Measurements from ENCODE around the gene SERPINB11. TPM values are rescaled to one million over a fixed set of nuclear protein-coding genes. Genes with fewer than 3 reads are reported as not detected.

The SERPINB11 gene
- total RNA-seq, 1 experiment from 2014 or later: not detected

DNA sequence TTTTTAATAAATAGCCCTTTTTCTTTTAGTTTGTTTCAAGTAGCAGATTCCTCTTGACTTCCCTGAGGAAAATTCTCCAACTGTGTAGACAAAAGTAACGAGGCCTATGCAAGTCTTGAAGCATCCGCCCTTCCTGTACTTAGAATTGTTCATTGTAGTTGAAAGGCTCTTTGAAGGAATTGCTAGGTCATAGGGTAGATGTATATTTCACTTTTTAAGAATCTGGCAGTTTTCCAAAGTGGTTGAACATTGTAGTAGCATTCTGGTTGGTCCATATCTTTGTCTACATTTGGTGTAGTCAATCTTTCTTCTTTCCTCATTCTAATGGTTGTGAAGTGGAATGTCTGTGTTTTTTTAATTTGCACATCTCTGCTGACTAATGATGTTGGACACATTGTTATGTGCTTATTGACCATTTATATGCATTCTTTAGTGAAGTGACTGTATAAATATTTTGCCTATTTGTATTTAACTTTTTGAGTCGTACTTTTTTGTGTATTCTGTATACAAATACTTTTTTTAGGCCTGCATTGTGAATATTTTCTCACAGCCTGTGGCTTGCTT lies 5.6 kb upstream of the SERPINB11 start:
- H3K27me3 ChIP-seq (ENCODE audit: control insufficient read depth, insufficient read depth, low read length): no peaks in the 10 kb centered on the region
- DNase-seq: no peak
- no peak overlapping the region for H3K4me3 ChIP-seq (ENCODE audit: insufficient read depth, low read depth, low read length)
- H3K36me3 ChIP-seq (replicated peaks; ENCODE audit: control insufficient read depth, insufficient read depth, low read length): no peaks in the 10 kb centered on the region

DNA sequence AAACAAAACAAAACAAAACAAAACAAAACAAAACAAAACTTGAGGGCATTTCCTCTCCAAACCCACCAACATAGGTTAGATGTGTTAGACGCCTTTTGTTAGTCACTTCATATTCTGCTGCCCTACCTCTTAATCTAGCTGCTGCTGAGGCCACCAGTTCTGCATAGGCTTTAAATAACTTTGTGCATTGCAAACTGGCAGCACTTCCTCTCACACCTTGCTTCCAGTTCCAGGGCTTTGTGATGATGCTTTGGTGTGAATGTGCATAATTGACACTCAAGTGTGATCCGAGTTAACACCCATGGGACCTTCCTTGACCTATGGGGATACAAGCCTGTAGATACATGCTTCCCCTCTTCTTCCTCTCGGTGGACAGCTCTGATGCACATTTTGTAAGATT lies 2.3 kb upstream of the SERPINB11 start:
- H3K36me3 ChIP-seq (replicated peaks; ENCODE audit: control insufficient read depth, insufficient read depth, low read length): no peaks in the 10 kb centered on the region
- H3K4me3 ChIP-seq (ENCODE audit: insufficient read depth, low read depth, low read length): no peak overlapping the region
- no peak for DNase-seq
- no peaks in the 10 kb centered on the region for H3K27me3 ChIP-seq (ENCODE audit: control insufficient read depth, insufficient read depth, low read length)

DNA sequence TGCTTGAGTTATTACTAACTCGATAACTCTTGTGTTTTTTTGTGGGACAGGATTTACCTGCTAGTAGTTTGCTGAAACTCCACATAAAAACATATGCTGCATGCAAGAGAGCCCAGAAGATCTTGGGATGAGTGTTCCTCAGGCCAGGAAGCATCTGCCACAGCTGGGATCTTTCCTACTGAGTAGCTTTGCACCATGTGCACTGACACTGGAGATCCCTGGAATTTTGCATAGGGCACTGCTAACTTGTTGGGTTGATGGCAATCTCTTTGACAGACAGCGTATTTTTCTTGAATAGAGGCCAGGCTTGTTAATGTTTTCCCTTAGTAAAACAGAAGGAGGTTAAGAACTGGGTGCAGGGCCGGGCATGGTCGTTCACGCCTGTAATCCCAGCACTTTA lies 808 bp upstream of the SERPINB11 start:
- Histone ChIP-seq H3K27me3 (ENCODE audit: control insufficient read depth, insufficient read depth, low read length) (no peaks in the 10 kb centered on the region), H3K4me3 (ENCODE audit: insufficient read depth, low read depth, low read length) (no peak overlapping the region), H3K36me3 (replicated peaks; ENCODE audit: control insufficient read depth, insufficient read depth, low read length) (no peaks in the 10 kb centered on the region)
- no peak for DNase-seq

DNA sequence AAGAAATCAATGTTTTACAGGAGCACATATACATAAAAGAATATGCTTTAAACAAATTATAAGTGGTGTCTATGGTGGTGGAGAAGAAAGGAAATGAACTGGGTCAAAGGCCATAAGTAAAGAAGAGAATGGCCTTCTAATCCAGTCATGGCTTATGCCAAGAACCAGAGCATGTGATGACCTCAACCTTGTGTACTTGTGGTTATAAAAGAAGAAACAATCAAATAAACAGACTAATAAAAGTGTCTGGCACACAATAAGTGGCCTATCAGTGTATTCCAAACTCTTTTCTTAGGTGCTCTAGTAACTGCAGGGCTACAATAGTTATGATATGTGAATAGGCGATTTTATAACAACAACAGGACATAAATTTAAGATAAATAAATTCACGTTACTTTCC lies 2.6 kb downstream of the SERPINB11 start:
- no peaks in the 10 kb centered on the region for H3K27me3 ChIP-seq (ENCODE audit: control insufficient read depth, insufficient read depth, low read length)
- DNase-seq: no peak
- no peak overlapping the region for H3K4me3 ChIP-seq (ENCODE audit: insufficient read depth, low read depth, low read length)
- H3K36me3 ChIP-seq (replicated peaks; ENCODE audit: control insufficient read depth, insufficient read depth, low read length): no peaks in the 10 kb centered on the region

DNA sequence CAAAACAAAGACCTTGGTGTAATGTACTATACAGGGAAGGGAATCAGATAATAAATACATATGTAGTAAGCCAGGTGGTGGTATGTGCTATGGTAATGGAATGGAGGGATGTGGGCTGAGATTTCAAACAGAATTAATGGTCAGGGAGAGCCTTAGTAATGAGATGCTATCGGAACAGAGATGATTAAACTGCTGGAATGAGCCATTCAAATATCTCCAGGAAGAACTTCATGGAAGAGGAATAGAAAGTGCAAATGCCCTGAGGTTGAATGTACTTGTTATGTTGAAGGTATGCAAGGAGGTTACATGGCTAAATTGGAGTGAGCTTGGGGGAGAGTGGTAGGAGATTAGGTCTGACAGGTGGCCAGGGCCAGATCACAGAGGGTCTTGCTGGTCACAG lies 5.1 kb downstream of the SERPINB11 start:
- no peak overlapping the region for H3K4me3 ChIP-seq (ENCODE audit: insufficient read depth, low read depth, low read length)
- H3K36me3 ChIP-seq (replicated peaks; ENCODE audit: control insufficient read depth, insufficient read depth, low read length): no peaks in the 10 kb centered on the region
- no peaks in the 10 kb centered on the region for H3K27me3 ChIP-seq (ENCODE audit: control insufficient read depth, insufficient read depth, low read length)
- no peak for DNase-seq

DNA sequence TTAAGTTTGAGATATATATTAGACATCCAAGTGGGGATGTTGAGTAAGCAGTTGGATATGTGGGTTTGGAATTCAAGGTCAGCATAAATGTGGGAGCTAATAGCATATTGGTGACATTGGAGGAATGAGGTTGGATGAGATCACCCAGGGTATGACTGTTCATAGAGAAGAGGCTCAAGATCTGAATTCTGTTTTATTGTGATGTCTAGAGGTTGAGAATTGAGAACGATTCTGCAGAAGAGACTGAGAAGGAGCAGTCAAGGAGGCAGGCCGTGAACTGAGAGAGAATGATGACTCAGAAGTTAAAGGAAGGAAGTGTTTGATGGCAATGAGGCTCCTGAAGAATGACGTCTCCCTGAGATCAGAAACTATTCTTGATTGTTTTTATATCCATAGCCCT lies 5.9 kb downstream of the SERPINB11 start:
- Histone ChIP-seq H3K4me3 (ENCODE audit: insufficient read depth, low read depth, low read length) (no peak overlapping the region), H3K27me3 (ENCODE audit: control insufficient read depth, insufficient read depth, low read length) (no peaks in the 10 kb centered on the region), H3K36me3 (replicated peaks; ENCODE audit: control insufficient read depth, insufficient read depth, low read length) (no peaks in the 10 kb centered on the region)
- no peak for DNase-seq

DNA sequence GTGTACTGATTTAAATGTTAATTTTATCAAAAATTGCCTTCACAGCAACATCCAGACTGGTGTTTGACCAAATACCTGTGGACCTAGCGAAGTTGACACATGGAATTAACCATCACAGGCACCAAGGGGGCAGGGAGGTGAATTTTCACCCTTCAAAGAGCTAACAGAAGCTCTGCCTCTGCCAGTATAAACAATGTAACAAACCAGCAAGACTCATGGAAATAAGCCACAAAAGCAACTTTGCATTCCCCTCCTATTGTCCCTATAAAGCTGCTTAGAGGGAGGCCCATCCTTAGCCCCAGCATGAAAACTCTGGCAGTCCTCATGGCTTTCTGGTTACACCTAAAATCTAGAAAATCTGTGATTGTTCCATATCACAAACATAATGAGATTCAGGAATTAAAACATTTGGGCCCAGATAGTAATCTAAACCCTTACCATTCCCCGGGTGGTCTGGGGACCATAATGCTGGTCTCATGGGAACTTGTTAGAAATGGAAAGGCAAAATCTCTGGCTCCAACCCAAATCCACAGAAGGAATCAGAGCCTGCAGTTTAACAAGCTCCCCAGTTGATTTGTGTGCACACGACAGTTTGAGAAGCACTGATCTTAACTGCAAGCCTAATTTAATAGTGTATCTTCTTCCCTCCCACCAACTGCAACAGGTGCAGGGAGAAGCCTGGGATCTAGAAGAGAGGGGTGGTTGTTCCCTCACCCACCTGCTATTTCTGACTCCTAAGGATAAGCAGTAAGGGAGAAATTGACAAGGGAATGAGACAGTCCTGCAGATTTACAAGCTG lies 23.1 kb downstream of the SERPINB11 start:
- Histone ChIP-seq H3K36me3 (replicated peaks; ENCODE audit: control insufficient read depth, insufficient read depth, low read length) (no peaks in the 10 kb centered on the region), H3K4me3 (ENCODE audit: insufficient read depth, low read depth, low read length) (no peak overlapping the region), H3K27me3 (ENCODE audit: control insufficient read depth, insufficient read depth, low read length) (no peaks in the 10 kb centered on the region)
- DNase-seq: no peak

DNA sequence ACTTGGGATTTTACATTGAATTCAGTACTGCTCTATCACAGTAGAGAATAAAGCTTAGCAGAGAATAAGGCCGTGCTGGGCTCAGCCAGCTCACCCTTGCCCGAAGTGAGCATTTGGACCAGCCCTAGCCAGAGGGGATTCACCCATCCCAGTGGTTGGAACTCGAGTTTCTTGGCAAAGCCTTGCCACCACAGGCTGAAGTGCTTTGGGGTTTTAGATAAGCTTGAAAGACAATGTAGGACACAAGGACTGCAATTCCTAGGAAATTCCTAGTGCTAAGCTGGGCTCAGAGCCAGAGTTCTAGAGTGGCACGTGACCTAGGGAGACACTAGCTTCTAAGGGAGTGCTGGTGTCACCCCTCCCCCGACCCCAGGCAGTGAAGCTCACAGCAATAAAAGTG lies 28.0 kb downstream of the SERPINB11 start:
- Histone ChIP-seq H3K4me3 (ENCODE audit: insufficient read depth, low read depth, low read length) (no peak overlapping the region), H3K27me3 (ENCODE audit: control insufficient read depth, insufficient read depth, low read length) (no peaks in the 10 kb centered on the region), H3K36me3 (replicated peaks; ENCODE audit: control insufficient read depth, insufficient read depth, low read length) (no peaks in the 10 kb centered on the region)
- DNase-seq: no peak

DNA sequence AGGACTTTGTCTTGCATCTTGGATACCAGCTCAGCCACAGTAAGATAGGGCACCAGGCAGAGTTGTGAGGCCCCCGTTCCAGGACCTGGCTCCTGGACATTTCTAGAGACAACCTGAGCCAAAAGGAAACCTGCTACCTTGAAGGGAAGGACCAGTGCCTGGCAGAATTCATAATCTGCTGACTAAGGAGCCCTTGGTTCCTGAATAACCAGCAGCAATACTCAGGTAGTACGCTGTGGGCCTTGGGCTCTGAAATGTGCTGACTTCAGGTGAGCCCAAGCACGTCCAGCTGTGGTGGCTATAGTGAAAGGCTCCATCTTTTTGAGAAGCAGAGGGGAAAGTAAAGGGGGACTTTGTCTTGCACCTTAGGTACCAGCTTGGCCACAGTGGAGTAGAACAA lies 28.5 kb downstream of the SERPINB11 start:
- Histone ChIP-seq H3K27me3 (ENCODE audit: control insufficient read depth, insufficient read depth, low read length) (no peaks in the 10 kb centered on the region), H3K36me3 (replicated peaks; ENCODE audit: control insufficient read depth, insufficient read depth, low read length) (no peaks in the 10 kb centered on the region), H3K4me3 (ENCODE audit: insufficient read depth, low read depth, low read length) (no peak overlapping the region)
- no peak for DNase-seq

DNA sequence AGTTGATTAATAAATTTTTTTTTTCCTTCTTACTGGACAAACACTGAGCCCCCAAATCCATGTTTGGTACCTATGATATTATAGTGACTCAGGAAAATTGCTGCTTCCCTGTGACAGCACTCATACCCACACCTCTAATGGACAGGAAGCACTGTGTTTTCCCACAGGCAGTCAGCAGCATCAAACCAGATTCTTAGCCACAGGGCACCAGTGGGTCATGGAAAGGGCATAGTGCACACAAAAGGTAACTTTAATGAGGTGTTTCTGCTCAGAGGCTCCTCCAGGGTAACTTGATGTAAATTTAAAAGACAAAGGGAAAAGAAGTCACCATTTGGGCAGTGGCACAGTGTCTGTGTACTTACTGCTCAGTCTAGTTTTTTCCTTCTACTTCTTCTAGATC lies 34.1 kb downstream of the SERPINB11 start:
- Histone ChIP-seq H3K27me3 (ENCODE audit: control insufficient read depth, insufficient read depth, low read length) (no peaks in the 10 kb centered on the region), H3K36me3 (replicated peaks; ENCODE audit: control insufficient read depth, insufficient read depth, low read length) (no peaks in the 10 kb centered on the region), H3K4me3 (ENCODE audit: insufficient read depth, low read depth, low read length) (no peak overlapping the region)
- no peak for DNase-seq

DNA sequence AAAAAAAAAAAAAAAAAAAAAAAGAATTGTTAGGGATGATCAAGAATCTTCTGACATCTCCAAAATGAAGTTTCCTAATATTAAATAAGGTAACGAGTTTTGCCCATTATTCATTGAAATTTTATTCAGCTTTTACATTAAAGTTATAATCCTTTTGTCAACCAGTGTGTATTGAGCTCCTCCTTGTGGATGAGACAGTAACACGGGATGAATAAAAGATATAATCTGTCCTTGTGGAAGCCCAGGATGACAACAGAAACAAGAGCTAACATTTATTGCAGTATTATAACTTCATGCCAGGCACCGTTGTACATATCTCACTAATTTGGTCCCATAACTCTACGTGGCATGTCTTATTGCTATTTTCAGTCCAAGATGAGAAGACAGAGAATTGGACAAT lies 39.0 kb downstream of the SERPINB11 start:
- no peaks in the 10 kb centered on the region for H3K27me3 ChIP-seq (ENCODE audit: control insufficient read depth, insufficient read depth, low read length)
- DNase-seq: no peak
- H3K36me3 ChIP-seq (replicated peaks; ENCODE audit: control insufficient read depth, insufficient read depth, low read length): no peaks in the 10 kb centered on the region
- H3K4me3 ChIP-seq (ENCODE audit: insufficient read depth, low read depth, low read length): no peak overlapping the region

DNA sequence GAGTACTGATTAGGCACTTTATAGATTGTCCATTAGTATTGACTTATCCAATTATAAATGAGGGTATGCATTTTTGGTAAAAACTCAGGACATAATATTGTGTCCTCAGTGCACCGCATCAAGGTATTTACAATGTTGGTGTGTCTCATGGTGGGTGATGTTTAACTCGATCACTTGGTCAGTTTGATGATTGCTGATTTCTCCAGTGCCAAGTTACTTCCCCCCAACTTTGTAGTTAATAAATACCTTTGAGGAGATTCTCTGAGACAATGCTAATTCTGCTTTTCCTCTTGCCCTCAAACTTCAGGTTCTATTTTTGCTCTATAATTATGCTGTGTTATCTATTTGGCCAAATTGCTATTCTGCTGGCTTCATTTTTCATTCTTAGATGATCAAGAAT lies 44.2 kb downstream of the SERPINB11 start:
- no peak for DNase-seq
- H3K4me3 ChIP-seq (ENCODE audit: insufficient read depth, low read depth, low read length): no peak overlapping the region
- H3K36me3 ChIP-seq (replicated peaks; ENCODE audit: control insufficient read depth, insufficient read depth, low read length): no peaks in the 10 kb centered on the region
- no peaks in the 10 kb centered on the region for H3K27me3 ChIP-seq (ENCODE audit: control insufficient read depth, insufficient read depth, low read length)

DNA sequence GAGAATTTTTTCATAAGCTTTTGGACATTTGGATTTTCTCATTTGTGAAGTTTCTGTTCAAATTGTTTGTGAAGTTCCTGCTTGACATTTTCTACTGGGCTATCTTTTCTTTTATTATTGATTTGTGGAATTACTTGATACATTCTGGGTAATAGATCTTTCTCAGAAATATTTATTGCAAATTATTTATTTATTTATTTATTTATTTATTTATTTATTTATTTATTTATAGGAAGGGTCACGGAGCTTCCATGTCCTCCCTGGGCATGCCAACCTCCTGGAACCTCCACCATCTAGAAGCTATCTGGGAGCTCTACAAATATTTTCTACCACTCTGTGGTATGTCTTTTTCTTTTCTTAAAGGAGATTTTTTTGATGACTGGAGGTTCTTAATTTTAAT lies 46.7 kb downstream of the SERPINB11 start:
- no peaks in the 10 kb centered on the region for H3K27me3 ChIP-seq (ENCODE audit: control insufficient read depth, insufficient read depth, low read length)

DNA sequence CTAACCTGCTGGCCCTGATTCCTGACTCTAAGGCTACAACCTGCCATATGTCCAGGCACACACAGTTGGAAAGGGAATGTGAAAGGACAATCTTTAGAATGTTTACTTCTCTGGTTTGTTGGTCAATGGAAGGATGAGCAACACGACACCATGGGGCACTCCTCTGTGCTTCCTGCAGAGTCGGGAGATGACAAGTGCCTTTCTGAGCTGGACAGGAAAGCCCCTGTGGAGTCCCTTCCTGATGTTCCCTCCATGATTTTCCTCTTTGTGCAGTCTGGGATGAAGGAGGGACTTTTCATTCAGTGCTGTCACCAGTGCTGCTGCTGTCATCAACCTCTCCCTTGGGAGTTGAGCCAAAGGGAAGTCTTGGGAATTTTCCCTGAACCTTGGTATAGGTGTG lies 49.9 kb downstream of the SERPINB11 start:
- Histone ChIP-seq H3K27me3 (ENCODE audit: control insufficient read depth, insufficient read depth, low read length) (no peaks in the 10 kb centered on the region), H3K4me3 (ENCODE audit: insufficient read depth, low read depth, low read length) (no peak overlapping the region), H3K36me3 (replicated peaks; ENCODE audit: control insufficient read depth, insufficient read depth, low read length) (no peaks in the 10 kb centered on the region)
- no peak for DNase-seq

More for the DNA sequence above, 46.7 kb downstream of the SERPINB11 start:
- DNase-seq: no peak
- no peaks in the 10 kb centered on the region for H3K36me3 ChIP-seq (replicated peaks; ENCODE audit: control insufficient read depth, insufficient read depth, low read length)
- H3K4me3 ChIP-seq (ENCODE audit: insufficient read depth, low read depth, low read length): no peak overlapping the region

DNA sequence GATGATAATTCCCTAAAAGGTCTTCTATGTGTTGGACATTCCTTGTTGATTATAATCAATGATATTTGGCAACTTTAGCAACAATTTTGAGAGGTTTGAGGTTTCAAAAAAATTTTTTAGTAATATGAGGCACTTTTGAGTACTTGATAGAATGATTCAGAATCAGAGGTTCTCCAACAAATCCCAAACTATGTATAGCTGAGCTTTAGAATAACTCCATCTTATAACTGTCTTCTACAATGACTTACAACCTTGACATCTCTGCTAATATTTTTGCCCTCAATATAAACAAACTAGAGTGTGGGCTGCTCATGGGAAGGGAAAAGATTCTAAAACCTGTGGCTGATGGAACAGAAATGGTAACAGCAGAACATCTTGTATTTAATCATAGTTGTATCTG lies 50.9 kb downstream of the SERPINB11 start:
- Histone ChIP-seq H3K4me3 (ENCODE audit: insufficient read depth, low read depth, low read length) (no peak overlapping the region), H3K36me3 (replicated peaks; ENCODE audit: control insufficient read depth, insufficient read depth, low read length) (no peaks in the 10 kb centered on the region), H3K27me3 (ENCODE audit: control insufficient read depth, insufficient read depth, low read length) (no peaks in the 10 kb centered on the region)
- no peak for DNase-seq

Data from H7 (cell line).